Measurements from ENCODE around the gene SLC4A5. TPM values are rescaled to one million over a fixed set of nuclear protein-coding genes. Genes with fewer than 3 reads are reported as not detected.
"Not testable (repeated sequence)": the region's sequence is repeated elsewhere in the genome, so short reads cannot be mapped to it uniquely, and the experiment has no call there.

SLC4A5 gene
- polyA plus RNA-seq, 6 donors from 2014 or later: 0.44 to 0.82 (median 0.70) TPM; not detected in 3

DNA sequence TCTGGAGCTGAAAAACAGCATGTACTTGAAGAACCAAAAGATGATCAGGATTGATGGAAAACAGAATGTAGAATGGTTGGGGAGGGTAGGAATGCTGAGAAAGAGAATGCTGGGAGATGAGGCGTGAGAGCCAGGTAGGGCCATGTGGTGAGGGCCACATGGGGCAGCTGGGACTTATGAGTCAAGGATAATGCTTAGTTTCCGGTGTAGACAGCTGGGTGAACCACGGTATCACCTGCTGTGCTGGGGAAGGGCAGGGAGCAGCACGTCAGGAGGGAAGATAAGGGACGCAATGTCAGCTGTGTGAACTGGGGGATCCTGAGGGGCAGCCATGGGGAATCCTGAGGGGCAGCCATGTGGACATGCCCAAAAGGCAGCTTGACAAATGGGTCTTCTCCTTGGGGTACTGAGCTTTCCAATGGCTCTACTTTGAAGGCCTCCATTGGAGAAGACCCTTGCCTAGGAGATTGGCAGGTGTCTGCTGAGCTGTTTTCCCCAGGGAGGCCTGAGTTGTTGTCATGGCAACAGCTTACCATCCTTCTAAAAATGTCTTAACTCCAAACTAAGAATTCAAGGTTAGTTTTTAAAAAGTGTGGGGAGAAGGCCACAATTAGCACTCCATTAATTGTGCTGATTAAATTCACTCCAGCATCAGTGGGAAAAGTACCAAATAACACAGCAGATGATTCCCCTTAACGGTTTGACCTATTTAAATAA, 93.7 kb downstream of the SLC4A5 start:
- ATAC-seq (ENCODE audit: low read depth in 2 of 2): no peak
- DNase-seq: no peak
- H3K27me3 Mint-ChIP-seq: no peaks in the 10 kb centered on the region
- H3K4me1 Mint-ChIP-seq: peaks cover 3 to 4% (median 3%) of the 10 kb centered on the region in 3 donors
- H3K36me3 Mint-ChIP-seq: peaks cover 4 to 6% of the 10 kb centered on the region in 2 donors
- H3K9me3 Mint-ChIP-seq: no peaks in the 10 kb centered on the region
- peak overlapping the region in 3 of 6 donors; percentile 79 to 96 (median 91) for H3K27ac Mint-ChIP-seq
- H3K4me3 Mint-ChIP-seq: no peak overlapping the region

DNA sequence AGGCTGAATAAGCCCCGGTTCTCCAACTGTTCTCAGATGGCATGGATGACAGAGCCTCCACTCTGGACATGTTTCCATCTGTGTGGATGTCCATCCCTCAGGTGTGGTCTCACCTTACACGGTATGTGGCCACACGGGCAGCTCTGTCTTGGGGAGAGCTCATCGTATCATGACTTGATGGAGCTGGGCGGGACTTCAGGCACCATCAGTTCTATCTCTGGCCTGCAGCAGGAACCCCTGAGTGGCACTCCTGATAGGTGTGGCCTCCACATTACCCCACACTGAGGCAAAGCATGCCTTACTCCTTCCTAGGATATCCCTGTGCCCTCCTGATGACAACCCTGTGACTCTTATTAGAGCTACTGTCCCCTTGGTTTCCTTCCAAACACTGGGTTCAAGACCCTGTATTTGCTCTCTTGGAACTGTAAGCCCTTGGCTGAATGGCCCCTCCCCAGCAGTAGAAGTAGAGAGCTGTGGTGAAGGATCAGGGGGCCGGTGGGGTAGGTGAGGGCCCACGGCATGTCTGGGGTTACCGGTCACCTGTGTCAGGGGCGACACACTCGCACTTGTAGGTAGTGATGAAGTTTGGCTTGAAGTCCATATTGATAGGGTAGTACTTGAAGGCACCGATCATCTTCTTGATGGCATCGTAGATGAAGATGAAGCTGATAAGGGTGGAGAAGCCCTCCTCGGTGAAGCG, 96.6 kb downstream of the SLC4A5 start:
- Mint-ChIP-seq H3K4me3 (no peak overlapping the region), H3K27me3 (no peaks in the 10 kb centered on the region), H3K4me1 (peaks cover 3 to 4% (median 3%) of the 10 kb centered on the region in 3 donors), H3K36me3 (no peaks in the 10 kb centered on the region), H3K9me3 (no peaks in the 10 kb centered on the region), H3K27ac (peak overlapping the region in 2 of 6 donors; percentile 54 to 83)
- DNase-seq (no peak), ATAC-seq (ENCODE audit: low read depth in 2 of 2) (no peak)

DNA sequence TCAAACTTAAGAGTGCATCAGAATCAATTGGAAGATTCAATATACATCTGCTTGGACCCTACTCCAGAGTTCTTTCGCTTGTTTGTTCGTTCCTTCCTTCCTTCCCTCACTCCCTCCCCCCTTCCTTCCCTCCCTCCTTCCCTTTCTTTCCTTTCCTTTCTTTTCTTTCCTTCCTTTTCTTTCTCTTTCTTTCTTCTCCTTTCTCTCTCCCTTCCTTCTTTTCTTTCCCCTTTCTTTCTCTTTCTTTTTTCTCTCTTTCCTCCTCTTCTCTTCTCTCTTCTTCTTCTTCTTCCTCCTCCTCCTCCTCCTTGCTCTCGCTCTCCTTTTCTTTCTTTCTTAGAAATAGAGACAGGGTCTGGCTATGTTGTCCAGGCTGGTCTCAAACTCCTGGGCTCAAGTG, 98.9 kb downstream of the SLC4A5 start:
- H3K4me3 Mint-ChIP-seq: no peak overlapping the region
- no peaks in the 10 kb centered on the region for H3K27me3 Mint-ChIP-seq
- no peaks in the 10 kb centered on the region for H3K4me1 Mint-ChIP-seq
- no peaks in the 10 kb centered on the region for H3K9me3 Mint-ChIP-seq
- H3K27ac Mint-ChIP-seq: no peak overlapping the region
- no peak for DNase-seq
- no peak for ATAC-seq (ENCODE audit: low read depth in 2 of 2)
- no peaks in the 10 kb centered on the region for H3K36me3 Mint-ChIP-seq

DNA sequence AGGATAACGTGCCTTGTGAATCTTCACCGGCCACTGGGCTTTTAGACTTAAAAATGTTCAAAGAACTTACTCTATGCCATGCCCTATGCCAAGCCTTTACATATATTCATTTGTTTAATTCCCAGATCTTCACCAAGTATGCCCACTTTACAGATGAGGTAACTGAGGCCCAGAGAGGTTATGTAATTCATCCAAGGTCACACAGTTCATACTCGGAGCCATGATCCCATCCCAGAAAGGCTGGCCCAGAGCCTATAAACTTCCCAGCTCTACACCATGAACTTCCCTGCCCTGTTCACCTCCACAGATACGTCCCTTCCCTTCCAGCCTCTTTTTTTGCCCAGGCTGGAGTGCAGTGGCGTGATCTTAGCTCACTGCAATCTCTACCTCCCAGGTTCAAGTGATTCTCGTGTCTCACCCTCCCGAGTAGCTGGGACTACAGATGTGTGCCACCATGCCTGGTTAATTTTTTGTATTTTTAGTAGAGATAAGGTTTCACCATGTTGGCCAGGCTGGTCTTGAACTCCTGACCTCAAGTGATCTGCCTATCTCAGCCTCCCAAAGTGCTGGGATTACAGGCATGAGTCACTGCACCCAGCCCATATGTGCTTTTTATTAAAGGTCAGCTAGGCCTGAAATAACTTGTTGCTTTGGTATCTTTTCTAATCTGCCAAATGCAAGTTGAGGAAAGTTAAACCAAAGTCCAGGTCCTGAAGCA, 100.7 kb downstream of the SLC4A5 start:
- H3K4me3 Mint-ChIP-seq: no peak overlapping the region
- no peaks in the 10 kb centered on the region for H3K9me3 Mint-ChIP-seq
- DNase-seq: no peak
- peaks cover 0 to 7% of the 10 kb centered on the region in 2 donors for H3K36me3 Mint-ChIP-seq
- ATAC-seq (ENCODE audit: low read depth in 2 of 2): no peak
- H3K4me1 Mint-ChIP-seq: no peaks in the 10 kb centered on the region
- H3K27ac Mint-ChIP-seq: no peak overlapping the region
- no peaks in the 10 kb centered on the region for H3K27me3 Mint-ChIP-seq

DNA sequence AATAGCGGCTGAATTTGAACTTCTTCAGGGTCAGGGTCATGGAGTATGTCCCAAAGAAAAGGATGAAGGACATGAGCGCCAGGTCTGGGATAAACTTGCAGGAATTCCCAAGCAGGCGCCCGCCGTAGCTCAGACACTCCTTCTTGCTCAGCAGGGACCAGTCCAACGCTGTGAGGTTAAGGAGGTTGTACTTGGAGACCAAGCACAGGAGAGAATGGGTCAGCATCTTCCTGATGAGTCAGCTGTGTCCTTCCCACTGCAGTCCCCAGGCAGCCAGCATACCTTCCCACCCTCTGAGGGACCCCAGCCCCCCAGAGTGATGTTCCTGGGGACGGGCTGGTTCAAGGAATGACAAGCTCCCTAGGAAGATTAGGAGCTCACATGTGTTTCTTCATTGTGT, 103.9 kb downstream of the SLC4A5 start:
- no peak overlapping the region for H3K4me3 Mint-ChIP-seq
- ATAC-seq (ENCODE audit: low read depth in 2 of 2) (no peak), DNase-seq (no peak)
- H3K9me3 Mint-ChIP-seq: no peaks in the 10 kb centered on the region
- H3K27ac Mint-ChIP-seq: no peak overlapping the region
- H3K4me1 Mint-ChIP-seq: no peaks in the 10 kb centered on the region
- H3K27me3 Mint-ChIP-seq: no peaks in the 10 kb centered on the region
- peaks cover 0 to 7% of the 10 kb centered on the region in 2 donors for H3K36me3 Mint-ChIP-seq

DNA sequence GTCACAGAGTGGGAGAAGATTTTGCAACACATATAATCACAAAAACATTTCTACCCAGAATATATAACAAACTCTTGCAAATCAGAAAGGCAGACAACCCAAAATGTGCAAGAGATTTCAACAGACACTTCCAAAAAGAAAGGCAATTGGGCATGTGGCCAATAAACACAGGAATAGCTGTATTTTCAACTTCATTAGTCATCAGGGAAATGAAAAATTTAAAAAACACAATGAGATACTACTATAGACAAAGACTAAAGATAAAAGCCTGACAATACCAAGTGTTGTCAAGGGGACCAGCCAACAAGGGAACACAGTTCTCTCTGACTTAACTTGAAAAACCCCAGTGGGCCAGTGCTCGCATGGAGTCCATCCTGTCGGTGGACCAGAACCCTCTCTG, 104.3 kb downstream of the SLC4A5 start:
- no peak overlapping the region for H3K4me3 Mint-ChIP-seq
- no peak overlapping the region for H3K27ac Mint-ChIP-seq
- DNase-seq: no peak
- H3K9me3 Mint-ChIP-seq: no peaks in the 10 kb centered on the region
- no peak for ATAC-seq (ENCODE audit: low read depth in 2 of 2)
- peaks cover 0 to 7% of the 10 kb centered on the region in 2 donors for H3K36me3 Mint-ChIP-seq
- H3K4me1 Mint-ChIP-seq: no peaks in the 10 kb centered on the region
- H3K27me3 Mint-ChIP-seq: no peaks in the 10 kb centered on the region

- H3K4me1 Mint-ChIP-seq: no peaks in the 10 kb centered on the region
- peaks cover 0 to 7% of the 10 kb centered on the region in 2 donors for H3K36me3 Mint-ChIP-seq
- no peaks in the 10 kb centered on the region for H3K9me3 Mint-ChIP-seq
- no peaks in the 10 kb centered on the region for H3K27me3 Mint-ChIP-seq
- ATAC-seq (ENCODE audit: low read depth in 2 of 2): no peak
- H3K27ac Mint-ChIP-seq: peak overlapping the region in 2 of 6 donors; percentile 39 to 77
- no peak for DNase-seq
- H3K4me3 Mint-ChIP-seq: no peak overlapping the region
These were observed 108.2 kb downstream of the SLC4A5 start for GRCh38 chr2:74235041-74235440.

GRCh38 chr2:74233648-74234047, 109.6 kb downstream of the SLC4A5 start:
- H3K4me3 Mint-ChIP-seq: no peak overlapping the region

GRCh38 chr2:74232426-74232825, 110.8 kb downstream of the SLC4A5 start:
- H3K36me3 Mint-ChIP-seq: no peaks in the 10 kb centered on the region
- DNase-seq (no peak), ATAC-seq (ENCODE audit: low read depth in 2 of 2) (no peak)
- peaks cover 0 to 5% (median 0%) of the 10 kb centered on the region in 3 donors for H3K4me1 Mint-ChIP-seq
- H3K4me3 Mint-ChIP-seq: no peak overlapping the region
- H3K9me3 Mint-ChIP-seq: no peaks in the 10 kb centered on the region
- no peaks in the 10 kb centered on the region for H3K27me3 Mint-ChIP-seq
- H3K27ac Mint-ChIP-seq: no peak overlapping the region

More at GRCh38 chr2:74233648-74234047, 109.6 kb downstream of the SLC4A5 start:
- Mint-ChIP-seq H3K9me3 (no peaks in the 10 kb centered on the region), H3K27ac (peak overlapping the region in 1 of 6 donors; percentile 10), H3K36me3 (peaks cover 0 to 1% of the 10 kb centered on the region in 2 donors), H3K27me3 (no peaks in the 10 kb centered on the region), H3K4me1 (peaks cover 0 to 3% (median 0%) of the 10 kb centered on the region in 3 donors)
- DNase-seq (no peak), ATAC-seq (ENCODE audit: low read depth in 2 of 2) (no peak)

DNA sequence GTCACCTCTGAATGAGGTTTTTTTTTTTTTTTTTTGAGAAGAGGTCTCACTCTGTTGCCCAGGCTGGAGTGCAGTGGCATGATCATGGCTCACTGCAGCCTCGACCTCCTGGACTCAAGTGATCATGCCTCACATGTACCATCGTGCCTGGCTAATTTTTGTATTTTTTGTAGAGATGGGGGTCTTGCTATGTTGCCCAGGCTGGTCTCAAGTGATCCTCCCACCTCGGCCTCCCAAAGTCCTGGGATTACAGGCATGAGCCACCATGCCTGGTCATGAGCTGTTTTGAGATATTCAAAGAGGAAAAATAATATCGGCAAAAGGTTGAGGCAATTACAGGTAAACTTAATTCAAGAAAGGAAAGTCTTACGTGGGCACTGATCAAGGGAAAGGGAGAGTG, 113.4 kb downstream of the SLC4A5 start:
- not testable (repeated sequence) for H3K36me3 Mint-ChIP-seq; H3K4me3 Mint-ChIP-seq; H3K4me1 Mint-ChIP-seq; ATAC-seq (ENCODE audit: low read depth in 2 of 2); H3K9me3 Mint-ChIP-seq; H3K27me3 Mint-ChIP-seq; DNase-seq; H3K27ac Mint-ChIP-seq

DNA sequence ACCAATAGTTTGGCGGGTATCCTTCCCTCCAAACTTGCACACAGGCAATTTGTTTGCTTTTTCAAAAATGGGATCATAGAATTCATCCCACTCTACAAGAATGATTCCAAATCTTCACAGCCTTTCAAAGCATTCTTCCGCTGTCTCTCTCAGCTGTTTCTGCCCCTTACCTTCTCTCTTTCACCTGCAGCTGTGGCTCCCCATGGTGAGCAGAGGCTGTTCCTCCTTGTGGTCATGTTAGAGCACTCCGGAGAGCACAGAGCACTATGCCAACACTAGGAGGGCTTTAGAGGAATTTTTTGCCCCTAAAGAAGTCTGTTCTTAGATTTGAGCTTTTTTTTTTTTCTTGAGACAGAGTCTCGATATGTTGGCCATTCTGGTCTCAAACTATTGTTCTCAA, 114.4 kb downstream of the SLC4A5 start:
- H3K4me3 Mint-ChIP-seq: no peak overlapping the region
- H3K27me3 Mint-ChIP-seq: no peaks in the 10 kb centered on the region
- H3K4me1 Mint-ChIP-seq: peaks cover 0 to 5% (median 0%) of the 10 kb centered on the region in 3 donors
- no peaks in the 10 kb centered on the region for H3K36me3 Mint-ChIP-seq
- ATAC-seq (ENCODE audit: low read depth in 2 of 2): no peak
- no peak for DNase-seq
- H3K9me3 Mint-ChIP-seq: no peaks in the 10 kb centered on the region
- H3K27ac Mint-ChIP-seq: peak overlapping the region in 1 of 6 donors; percentile 74

GRCh38 chr2:74227646-74228045, 115.6 kb downstream of the SLC4A5 start:
- H3K4me3 Mint-ChIP-seq: peak overlapping the region in 1 of 8 donors; percentile 35
- DNase-seq: no peak

DNA sequence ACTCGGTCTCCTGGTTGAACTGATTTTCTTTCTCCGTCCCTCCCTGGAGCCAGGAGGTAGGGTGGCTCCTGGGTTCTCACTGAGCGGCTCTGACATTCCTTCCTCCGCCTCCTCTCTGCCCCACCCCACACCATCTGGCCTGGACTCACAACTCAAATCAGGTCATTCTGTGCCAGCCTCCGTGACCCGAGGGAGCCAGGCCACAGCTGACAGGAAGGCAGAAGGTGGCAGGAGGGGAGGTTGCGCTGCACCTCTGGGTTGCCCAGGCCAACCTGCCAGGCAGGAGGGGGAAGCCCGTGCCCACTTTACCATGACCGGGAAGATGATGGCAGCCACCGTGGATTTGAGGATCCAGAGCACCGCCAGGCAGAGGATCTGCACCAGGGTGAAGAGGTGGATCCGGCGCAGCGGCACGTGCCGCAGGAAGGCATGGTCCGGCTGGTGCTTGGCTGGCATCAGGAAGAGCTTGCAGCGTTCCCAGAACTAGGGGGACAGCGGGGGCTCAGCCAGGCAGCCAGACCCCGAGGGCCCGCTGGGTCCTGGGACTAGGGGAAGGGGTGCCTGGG, 116.5 kb downstream of the SLC4A5 start:
- peak overlapping the region in 1 of 6 donors; percentile 28 for H3K27ac Mint-ChIP-seq

More at GRCh38 chr2:74227646-74228045, 115.6 kb downstream of the SLC4A5 start:
- H3K27ac Mint-ChIP-seq: no peak overlapping the region
- H3K4me1 Mint-ChIP-seq: peaks cover 0 to 5% (median 0%) of the 10 kb centered on the region in 3 donors
- no peaks in the 10 kb centered on the region for H3K36me3 Mint-ChIP-seq
- no peaks in the 10 kb centered on the region for H3K27me3 Mint-ChIP-seq
- ATAC-seq (ENCODE audit: low read depth in 2 of 2): no peak
- no peaks in the 10 kb centered on the region for H3K9me3 Mint-ChIP-seq

More for the DNA sequence above, 116.5 kb downstream of the SLC4A5 start:
- H3K36me3 Mint-ChIP-seq: no peaks in the 10 kb centered on the region
- no peaks in the 10 kb centered on the region for H3K9me3 Mint-ChIP-seq
- H3K4me3 Mint-ChIP-seq: no peak overlapping the region
- H3K4me1 Mint-ChIP-seq: peaks cover 0 to 5% (median 0%) of the 10 kb centered on the region in 3 donors
- DNase-seq: no peak
- ATAC-seq (ENCODE audit: low read depth in 2 of 2): no peak
- no peaks in the 10 kb centered on the region for H3K27me3 Mint-ChIP-seq
